GM10266 (cell line): ENCODE data around the gene OPCML.

Source experiments
- DNase-seq: peaks from one replicate; pipeline ENCODE4 v3.0.0; 2012; ENCODE audit errors: extremely low spot score
- TF ChIP-seq, protein P1 (sequence below): IDR thresholded peaks from 2 replicates; pipeline ENCODE4 v1.5.1; 2012; ENCODE audit warnings: mild to moderate bottlenecking, low read depth; ENCODE audit not compliant: control insufficient read depth, insufficient read depth; ENCODE audit errors: missing control alignments

OPCML gene

GRCh38 chr11:133524488-133524887 is 7.8 kb downstream of the OPCML start:
- TF ChIP-seq, protein P1, sequence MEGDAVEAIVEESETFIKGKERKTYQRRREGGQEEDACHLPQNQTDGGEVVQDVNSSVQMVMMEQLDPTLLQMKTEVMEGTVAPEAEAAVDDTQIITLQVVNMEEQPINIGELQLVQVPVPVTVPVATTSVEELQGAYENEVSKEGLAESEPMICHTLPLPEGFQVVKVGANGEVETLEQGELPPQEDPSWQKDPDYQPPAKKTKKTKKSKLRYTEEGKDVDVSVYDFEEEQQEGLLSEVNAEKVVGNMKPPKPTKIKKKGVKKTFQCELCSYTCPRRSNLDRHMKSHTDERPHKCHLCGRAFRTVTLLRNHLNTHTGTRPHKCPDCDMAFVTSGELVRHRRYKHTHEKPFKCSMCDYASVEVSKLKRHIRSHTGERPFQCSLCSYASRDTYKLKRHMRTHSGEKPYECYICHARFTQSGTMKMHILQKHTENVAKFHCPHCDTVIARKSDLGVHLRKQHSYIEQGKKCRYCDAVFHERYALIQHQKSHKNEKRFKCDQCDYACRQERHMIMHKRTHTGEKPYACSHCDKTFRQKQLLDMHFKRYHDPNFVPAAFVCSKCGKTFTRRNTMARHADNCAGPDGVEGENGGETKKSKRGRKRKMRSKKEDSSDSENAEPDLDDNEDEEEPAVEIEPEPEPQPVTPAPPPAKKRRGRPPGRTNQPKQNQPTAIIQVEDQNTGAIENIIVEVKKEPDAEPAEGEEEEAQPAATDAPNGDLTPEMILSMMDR, result no peak
- DNase-seq, result no peak

DNA sequence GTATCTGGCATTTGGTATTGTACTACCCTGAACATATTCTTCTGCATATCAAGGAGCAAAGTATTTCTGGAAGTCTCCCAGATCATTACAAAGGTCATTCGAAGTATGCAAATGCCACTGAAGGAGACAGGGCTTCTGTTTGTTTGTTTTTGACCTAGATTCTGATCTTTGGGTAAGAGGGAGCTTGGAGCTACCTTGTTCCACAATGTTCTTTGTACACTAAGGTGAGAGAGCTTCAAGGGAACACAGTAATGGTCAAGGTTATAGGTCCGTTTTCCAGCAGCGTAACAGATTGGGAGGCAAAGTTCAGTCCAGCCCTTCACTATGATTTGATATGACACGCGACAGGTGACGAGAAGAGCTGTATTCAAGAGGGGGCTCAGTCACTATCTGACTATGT is 10.0 kb downstream of the OPCML start:
- TF ChIP-seq, protein P1, result no peak
- DNase-seq, result no peak

GRCh38 chr11:133521502-133521901 is 10.8 kb downstream of the OPCML start:
- TF ChIP-seq, protein P1, result no peak

DNA sequence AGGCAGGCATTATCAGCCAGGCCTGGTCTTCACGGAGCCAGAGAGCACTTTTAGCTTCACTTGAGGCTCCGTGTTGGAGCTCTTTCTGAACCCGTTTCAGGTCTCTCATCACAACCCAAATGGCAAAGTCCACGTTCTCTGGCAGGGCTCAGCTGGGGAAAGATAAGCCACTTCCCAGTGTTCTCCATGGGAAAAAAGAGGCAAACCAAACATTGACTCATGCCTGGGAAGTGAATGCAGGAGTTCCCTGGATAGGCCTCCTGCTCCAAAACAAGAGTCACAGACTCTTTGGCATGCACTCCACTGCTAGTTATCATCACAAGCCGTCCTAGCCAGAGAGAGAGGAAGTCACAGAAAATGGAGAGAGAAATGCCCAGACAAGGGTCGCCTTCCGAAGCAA is 11.6 kb downstream of the OPCML start:
- DNase-seq, result no peak
- TF ChIP-seq, protein P1, result no peak

More at GRCh38 chr11:133521502-133521901, 10.8 kb downstream of the OPCML start:
- DNase-seq, result no peak

DNA sequence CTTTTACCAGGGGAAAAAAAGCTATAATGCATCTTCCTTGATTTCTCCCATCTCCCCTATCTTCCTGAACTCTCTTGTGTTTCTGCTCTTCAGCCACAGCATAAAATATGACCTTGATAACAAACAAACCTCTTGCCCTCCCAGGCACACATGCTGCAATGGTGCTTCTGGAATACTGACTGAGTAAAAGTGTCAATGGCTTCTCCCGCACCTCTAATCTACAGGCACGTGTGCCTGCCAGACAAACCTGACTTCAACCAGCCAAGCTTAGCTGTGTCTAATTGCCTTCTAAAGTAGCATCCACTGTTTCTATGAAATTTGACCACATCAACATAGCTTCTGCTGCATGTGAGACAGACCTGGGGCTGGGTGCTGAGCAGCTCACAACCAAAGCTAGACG is 12.7 kb downstream of the OPCML start:
- no peak for DNase-seq
- TF ChIP-seq, protein P1, result no peak

GRCh38 chr11:133518702-133519264 is 13.5 kb downstream of the OPCML start:
- DNase-seq, result no peak
- TF ChIP-seq, protein P1, result no peak

GRCh38 chr11:133516845-133517244 is 15.5 kb downstream of the OPCML start:
- TF ChIP-seq, protein P1, result no peak
- no peak for DNase-seq
